Measurements from ENCODE around the gene GPALPP1.
"Not testable (repeated sequence)": the region's sequence is repeated elsewhere in the genome, so short reads cannot be mapped to it uniquely, and the experiment has no call there.

The GPALPP1 gene

DNA sequence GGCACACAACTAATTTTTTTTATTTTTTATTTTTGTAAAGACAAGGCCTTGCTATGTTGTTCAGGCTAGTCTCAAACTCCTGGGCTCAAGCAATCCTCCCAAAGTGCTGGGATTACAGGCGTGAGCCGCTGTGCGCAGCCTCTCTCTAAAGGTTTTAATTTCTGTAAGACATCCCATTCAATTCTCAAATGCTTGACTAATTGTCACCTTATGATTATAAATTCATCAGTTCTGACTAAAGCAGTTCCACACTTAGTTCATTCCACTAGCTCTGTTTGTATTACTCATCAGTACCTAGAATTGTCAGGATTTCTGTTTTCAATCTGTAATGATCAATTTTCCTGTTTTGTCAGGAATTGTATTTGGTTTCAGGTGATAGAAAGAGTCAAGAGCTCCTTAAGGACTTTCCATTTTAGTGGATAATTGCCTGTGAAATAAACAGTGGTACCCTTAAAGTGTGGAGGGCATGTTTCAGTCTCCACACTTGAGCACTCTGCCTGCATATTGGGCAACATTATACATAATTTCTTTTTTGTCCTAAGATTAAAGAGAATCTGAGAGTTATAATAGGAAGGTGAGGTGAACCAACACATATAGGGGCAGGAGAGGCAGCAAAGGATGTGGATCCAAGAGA, 27.6 kb downstream of the GPALPP1 start:
- H3K4me3 ChIP-seq (ENCODE audit: low read length): no peak overlapping the region
- H3K27ac ChIP-seq (ENCODE audit: low read depth, low read length): no peak overlapping the region
- no peaks in the 10 kb centered on the region for H3K4me1 ChIP-seq (ENCODE audit: control insufficient read depth, insufficient read depth, low read length)
- H3K9ac ChIP-seq (ENCODE audit: low read length): no peak overlapping the region
- H3K36me3 ChIP-seq (ENCODE audit: control insufficient read depth, insufficient read depth, low read length): peaks cover 8% of the 10 kb centered on the region
- H3K27me3 ChIP-seq (ENCODE audit: control insufficient read depth, insufficient read depth, low read length): no peaks in the 10 kb centered on the region

DNA sequence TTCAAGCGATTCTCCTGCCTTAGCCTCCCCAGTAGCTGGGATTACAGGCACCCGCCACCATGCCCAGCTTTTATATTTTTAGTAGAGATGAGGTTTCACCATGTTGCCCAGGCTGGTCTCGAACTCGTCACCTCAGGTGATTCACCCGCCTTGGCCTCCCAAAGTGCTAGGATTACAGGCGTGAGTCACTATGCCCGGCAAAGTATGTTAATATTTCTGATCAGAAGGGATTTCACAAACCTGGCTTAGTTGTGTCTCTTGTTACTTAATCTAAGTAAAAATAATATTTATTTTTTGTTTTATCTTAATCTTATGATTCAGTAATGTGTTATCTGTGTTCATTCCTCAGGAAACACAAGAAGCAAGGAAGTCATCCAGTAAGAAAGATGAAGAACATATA, 30.6 kb downstream of the GPALPP1 start:
- H3K36me3 ChIP-seq (ENCODE audit: control insufficient read depth, insufficient read depth, low read length): not testable (repeated sequence)

DNA sequence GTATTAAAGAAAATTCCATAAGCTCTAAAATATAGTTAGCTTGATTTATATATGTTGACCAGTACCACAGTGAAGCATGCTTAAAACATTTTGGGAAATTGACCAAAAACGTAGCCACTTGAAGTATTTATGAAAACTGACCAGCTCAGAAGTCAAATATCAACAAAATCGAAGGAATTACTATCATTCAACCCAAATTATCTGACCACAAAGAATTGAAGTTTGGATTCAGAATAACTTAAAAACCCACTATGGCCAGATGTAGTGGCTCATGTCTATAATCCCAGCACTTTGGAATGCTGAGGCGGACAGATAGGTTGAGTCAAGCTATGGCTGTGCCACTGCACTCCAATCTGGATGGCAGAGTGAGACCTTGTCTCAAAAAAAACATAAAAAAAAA, 31.9 kb downstream of the GPALPP1 start:
- Histone ChIP-seq H3K9ac (ENCODE audit: low read length) (no peak overlapping the region), H3K36me3 (ENCODE audit: control insufficient read depth, insufficient read depth, low read length) (peaks cover 4% of the 10 kb centered on the region), H3K27me3 (ENCODE audit: control insufficient read depth, insufficient read depth, low read length) (no peaks in the 10 kb centered on the region), H3K27ac (ENCODE audit: low read depth, low read length) (no peak overlapping the region), H3K4me3 (ENCODE audit: low read length) (no peak overlapping the region), H3K4me1 (ENCODE audit: control insufficient read depth, insufficient read depth, low read length) (no peaks in the 10 kb centered on the region)

More for the DNA sequence above, 30.6 kb downstream of the GPALPP1 start:
- not testable (repeated sequence) for H3K4me1 ChIP-seq (ENCODE audit: control insufficient read depth, insufficient read depth, low read length); H3K27ac ChIP-seq (ENCODE audit: low read depth, low read length); H3K9ac ChIP-seq (ENCODE audit: low read length); H3K4me3 ChIP-seq (ENCODE audit: low read length); H3K27me3 ChIP-seq (ENCODE audit: control insufficient read depth, insufficient read depth, low read length)

DNA sequence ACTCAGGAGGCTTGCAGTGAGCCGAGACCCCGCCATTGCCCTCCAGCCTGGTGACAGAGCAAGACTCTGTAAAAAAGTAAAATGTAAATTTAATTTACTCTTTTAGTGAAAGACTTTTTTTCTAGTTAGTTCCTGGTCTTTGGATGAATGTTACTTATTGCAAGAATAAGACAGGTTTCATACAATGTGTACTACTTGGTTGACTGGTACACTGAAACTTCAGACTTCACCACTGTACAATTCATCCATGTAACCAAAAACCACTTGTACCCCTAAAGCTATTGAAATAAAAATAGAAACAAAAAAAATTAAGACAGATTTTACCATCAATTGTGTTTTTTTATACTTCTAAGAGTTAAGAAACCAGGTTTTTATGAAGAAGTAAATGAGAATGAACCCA, 35.5 kb downstream of the GPALPP1 start:
- Histone ChIP-seq H3K4me3 (ENCODE audit: low read length) (no peak overlapping the region), H3K9ac (ENCODE audit: low read length) (no peak overlapping the region), H3K27ac (ENCODE audit: low read depth, low read length) (no peak overlapping the region), H3K27me3 (ENCODE audit: control insufficient read depth, insufficient read depth, low read length) (no peaks in the 10 kb centered on the region), H3K4me1 (ENCODE audit: control insufficient read depth, insufficient read depth, low read length) (no peaks in the 10 kb centered on the region), H3K36me3 (ENCODE audit: control insufficient read depth, insufficient read depth, low read length) (peaks cover 6% of the 10 kb centered on the region)

DNA sequence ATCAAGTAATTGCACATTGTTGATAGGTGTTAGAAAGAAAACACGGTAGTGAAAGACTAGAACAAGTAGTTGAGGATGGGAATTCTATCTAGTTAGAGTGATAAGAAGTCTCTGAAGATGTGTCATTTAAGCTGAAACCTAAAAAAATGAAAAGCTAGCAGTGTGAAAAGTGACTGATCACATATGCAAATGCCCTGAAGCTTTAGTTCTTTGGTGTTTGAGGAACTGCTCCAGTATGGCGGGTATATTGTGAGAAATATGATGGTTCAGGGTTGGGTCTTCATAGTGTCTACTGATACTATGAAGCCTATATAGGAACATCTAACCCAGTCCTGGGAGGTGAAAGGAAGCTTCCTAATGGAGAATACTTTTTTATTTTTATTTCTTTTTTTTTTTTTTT, 45.0 kb downstream of the GPALPP1 start:
- Histone ChIP-seq H3K27me3 (ENCODE audit: control insufficient read depth, insufficient read depth, low read length) (no peaks in the 10 kb centered on the region), H3K36me3 (ENCODE audit: control insufficient read depth, insufficient read depth, low read length) (no peaks in the 10 kb centered on the region), H3K4me3 (ENCODE audit: low read length) (no peak overlapping the region)

DNA sequence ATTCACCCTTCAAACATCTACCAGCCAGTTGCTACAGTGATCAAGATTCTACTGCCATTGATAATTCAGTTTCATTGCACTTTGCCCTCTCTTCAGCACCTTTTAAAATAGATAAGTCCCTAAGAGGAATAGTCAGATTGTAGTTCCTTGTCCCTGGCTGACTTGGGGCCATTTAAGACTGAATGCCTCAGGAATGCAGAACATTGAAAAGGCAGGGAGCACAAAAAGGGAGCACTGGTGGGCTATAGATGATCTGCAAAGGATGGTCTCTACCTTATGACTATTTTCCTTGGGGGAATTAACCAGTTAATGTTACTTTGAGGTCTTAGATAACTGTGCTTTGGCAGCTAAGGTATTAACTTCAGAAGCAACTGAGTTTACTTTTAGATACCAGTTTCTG, 46.9 kb downstream of the GPALPP1 start:
- H3K27me3 ChIP-seq (ENCODE audit: control insufficient read depth, insufficient read depth, low read length): no peaks in the 10 kb centered on the region
- H3K27ac ChIP-seq (ENCODE audit: low read depth, low read length): no peak overlapping the region
- H3K9ac ChIP-seq (ENCODE audit: low read length): no peak overlapping the region
- no peaks in the 10 kb centered on the region for H3K4me1 ChIP-seq (ENCODE audit: control insufficient read depth, insufficient read depth, low read length)
- H3K4me3 ChIP-seq (ENCODE audit: low read length): no peak overlapping the region
- no peaks in the 10 kb centered on the region for H3K36me3 ChIP-seq (ENCODE audit: control insufficient read depth, insufficient read depth, low read length)

More for the DNA sequence above, 45.0 kb downstream of the GPALPP1 start:
- Histone ChIP-seq H3K27ac (ENCODE audit: low read depth, low read length) (no peak overlapping the region), H3K9ac (ENCODE audit: low read length) (no peak overlapping the region), H3K4me1 (ENCODE audit: control insufficient read depth, insufficient read depth, low read length) (no peaks in the 10 kb centered on the region)

DNA sequence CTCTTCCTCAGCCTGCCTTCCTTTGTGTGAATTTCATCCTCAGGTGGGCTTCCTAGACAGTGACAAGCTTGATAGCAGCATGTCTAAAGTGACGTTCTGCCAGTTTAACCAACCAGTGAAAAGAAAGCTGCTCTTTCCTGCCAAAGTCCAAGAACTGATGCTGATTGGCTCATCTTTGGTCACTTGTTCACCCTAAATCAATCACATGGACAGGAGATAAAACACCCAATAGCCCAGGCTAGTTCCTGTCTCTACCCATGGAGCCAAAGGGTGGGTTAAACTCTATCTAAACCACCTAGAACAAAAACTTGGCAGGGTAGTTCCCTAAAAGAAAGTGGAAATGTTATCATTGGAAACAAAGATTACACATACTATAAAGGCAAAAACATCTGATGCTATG, 50.8 kb downstream of the GPALPP1 start:
- H3K27me3 ChIP-seq (ENCODE audit: control insufficient read depth, insufficient read depth, low read length): no peaks in the 10 kb centered on the region
- H3K27ac ChIP-seq (ENCODE audit: low read depth, low read length): no peak overlapping the region
- H3K9ac ChIP-seq (ENCODE audit: low read length): no peak overlapping the region
- no peaks in the 10 kb centered on the region for H3K4me1 ChIP-seq (ENCODE audit: control insufficient read depth, insufficient read depth, low read length)
- no peak overlapping the region for H3K4me3 ChIP-seq (ENCODE audit: low read length)
- H3K36me3 ChIP-seq (ENCODE audit: control insufficient read depth, insufficient read depth, low read length): no peaks in the 10 kb centered on the region

DNA sequence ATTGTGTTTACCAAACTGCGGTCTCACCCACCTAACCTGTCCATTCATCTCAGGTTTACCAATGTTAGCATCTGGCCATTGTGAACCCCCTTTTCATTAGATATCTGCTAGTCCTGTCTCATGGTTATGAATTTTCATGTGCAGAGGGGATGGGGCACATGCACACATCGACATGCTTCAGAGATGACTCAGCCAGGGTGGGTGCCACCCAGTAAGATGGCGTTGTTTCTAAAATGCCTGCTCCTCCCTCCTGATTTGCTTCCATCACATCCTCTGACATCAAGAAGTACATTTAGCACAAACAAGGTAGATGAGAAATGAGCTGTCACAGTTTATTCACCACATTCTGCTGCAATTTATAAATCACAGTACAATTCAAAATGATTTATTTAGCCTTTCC, 51.3 kb downstream of the GPALPP1 start:
- Histone ChIP-seq H3K4me3 (ENCODE audit: low read length) (no peak overlapping the region), H3K36me3 (ENCODE audit: control insufficient read depth, insufficient read depth, low read length) (no peaks in the 10 kb centered on the region), H3K9ac (ENCODE audit: low read length) (no peak overlapping the region), H3K4me1 (ENCODE audit: control insufficient read depth, insufficient read depth, low read length) (no peaks in the 10 kb centered on the region), H3K27ac (ENCODE audit: low read depth, low read length) (no peak overlapping the region), H3K27me3 (ENCODE audit: control insufficient read depth, insufficient read depth, low read length) (no peaks in the 10 kb centered on the region)

DNA sequence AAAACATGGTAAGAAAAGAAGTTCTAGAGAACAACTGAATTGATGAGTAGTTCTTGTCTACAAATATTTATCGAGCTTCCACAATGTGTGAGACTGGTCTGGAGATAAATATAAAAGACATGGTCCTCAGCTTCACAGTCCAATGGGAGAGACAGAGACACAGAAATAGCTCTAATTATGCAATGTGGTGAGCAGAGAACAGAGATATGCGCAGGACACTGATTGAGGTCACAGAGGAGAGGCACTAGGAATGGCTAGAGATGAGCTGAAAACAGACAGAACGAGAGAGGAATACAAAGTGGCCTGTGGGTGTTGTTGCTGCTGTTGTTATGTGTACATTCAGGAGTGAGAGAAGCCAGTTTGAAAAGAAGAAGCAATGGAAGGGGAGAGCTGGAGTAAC, 53.2 kb downstream of the GPALPP1 start:
- Histone ChIP-seq H3K4me3 (ENCODE audit: low read length) (no peak overlapping the region), H3K9ac (ENCODE audit: low read length) (no peak overlapping the region), H3K36me3 (ENCODE audit: control insufficient read depth, insufficient read depth, low read length) (no peaks in the 10 kb centered on the region), H3K4me1 (ENCODE audit: control insufficient read depth, insufficient read depth, low read length) (no peaks in the 10 kb centered on the region), H3K27ac (ENCODE audit: low read depth, low read length) (no peak overlapping the region), H3K27me3 (ENCODE audit: control insufficient read depth, insufficient read depth, low read length) (no peaks in the 10 kb centered on the region)

DNA sequence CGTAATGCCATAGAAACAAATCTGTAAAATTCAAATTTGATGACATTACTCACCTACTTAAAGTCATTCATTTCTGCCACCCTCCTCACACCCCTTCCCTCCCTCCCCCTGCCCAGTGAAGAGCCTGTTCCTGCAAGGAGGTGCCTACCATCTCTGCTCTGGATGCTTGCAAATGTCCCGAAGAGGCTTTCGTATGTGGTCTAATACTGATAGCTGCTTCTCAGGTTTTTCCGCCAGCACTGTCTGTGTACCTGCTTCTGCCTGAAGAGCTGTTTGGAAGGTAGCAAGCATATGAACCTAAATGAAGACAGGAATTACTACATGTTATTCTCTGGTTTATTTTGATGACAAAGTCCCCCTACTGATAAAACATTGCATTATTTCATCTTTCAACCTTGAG, 57.1 kb downstream of the GPALPP1 start:
- H3K27me3 ChIP-seq (ENCODE audit: control insufficient read depth, insufficient read depth, low read length): peaks cover 1% of the 10 kb centered on the region
- no peak overlapping the region for H3K9ac ChIP-seq (ENCODE audit: low read length)
- no peaks in the 10 kb centered on the region for H3K36me3 ChIP-seq (ENCODE audit: control insufficient read depth, insufficient read depth, low read length)
- no peaks in the 10 kb centered on the region for H3K4me1 ChIP-seq (ENCODE audit: control insufficient read depth, insufficient read depth, low read length)
- no peak overlapping the region for H3K27ac ChIP-seq (ENCODE audit: low read depth, low read length)
- peak overlapping the region; percentile 68 for H3K4me3 ChIP-seq (ENCODE audit: low read length)

DNA sequence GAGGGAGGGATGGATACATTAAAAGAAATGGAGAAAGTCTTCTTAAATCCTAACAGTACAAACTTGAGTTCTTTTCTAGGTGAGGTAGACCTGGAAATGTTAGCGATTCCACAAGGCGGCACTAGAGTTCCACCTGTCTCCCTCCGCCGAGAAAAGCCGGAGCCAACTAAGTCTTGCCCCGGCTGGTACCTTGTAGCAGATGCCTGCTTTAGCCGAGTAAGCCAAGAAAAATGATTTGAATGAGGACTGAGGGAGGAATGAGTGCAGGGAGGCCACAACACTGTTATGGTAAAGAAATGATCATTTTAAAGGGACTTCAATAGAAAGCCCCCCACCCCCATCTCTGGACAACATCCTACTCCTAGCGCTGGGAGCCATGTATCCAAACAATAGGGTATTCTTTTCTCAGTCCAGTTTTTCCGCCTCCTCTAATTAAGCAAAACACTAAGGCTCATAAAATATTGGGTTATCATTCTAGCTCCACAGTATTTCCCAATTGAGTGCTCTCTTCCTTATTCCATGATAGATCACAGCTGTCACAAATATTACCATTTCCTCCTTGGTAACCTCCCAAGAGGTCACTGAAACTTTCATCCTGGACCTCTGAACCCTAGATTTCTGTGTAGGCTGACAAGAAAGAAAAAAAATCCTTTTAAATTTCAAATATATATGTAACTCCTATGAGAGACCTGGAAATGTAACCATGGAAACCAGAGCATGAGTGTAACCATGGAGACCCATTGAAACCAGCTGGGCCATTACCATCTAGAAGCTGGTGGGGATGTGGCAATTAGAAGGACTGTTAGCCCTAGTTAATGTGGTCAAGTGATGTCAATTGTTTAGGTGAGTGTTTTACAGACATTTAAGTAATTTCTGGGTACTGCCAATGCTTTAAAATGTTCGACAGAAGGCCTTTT, 58.3 kb downstream of the GPALPP1 start:
- H3K4me1 ChIP-seq (ENCODE audit: control insufficient read depth, insufficient read depth, low read length): no peaks in the 10 kb centered on the region
- H3K27me3 ChIP-seq (ENCODE audit: control insufficient read depth, insufficient read depth, low read length): peaks cover 1% of the 10 kb centered on the region
- no peaks in the 10 kb centered on the region for H3K36me3 ChIP-seq (ENCODE audit: control insufficient read depth, insufficient read depth, low read length)
- H3K27ac ChIP-seq (ENCODE audit: low read depth, low read length): no peak overlapping the region
- H3K9ac ChIP-seq (ENCODE audit: low read length): no peak overlapping the region
- peak overlapping the region; percentile 68 for H3K4me3 ChIP-seq (ENCODE audit: low read length)

DNA sequence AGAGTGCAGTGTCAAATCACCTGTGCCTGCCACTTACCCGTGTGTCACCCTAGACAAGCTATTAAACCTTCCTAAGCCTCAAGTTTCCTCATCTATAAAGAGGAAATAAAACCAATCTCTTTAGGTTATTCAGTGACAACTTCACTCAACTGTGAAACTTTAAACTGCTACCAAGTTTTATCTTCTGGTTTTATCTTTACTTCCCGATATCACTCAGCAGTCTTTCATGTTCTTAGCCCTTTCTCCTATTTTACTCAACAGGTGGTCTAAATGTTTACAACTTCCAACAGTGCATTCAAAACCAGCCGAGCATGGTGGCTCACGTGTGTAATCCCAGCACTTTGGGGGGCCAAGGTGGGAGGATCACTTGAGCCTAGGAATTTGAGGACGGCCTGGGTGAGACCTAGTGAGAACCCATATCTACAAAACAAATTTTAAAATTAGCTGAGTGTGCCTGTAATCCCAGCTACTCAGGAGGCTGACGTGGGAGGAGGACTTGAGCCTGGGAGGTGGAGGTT, 59.6 kb downstream of the GPALPP1 start:
- Histone ChIP-seq H3K27ac (ENCODE audit: low read depth, low read length) (no peak overlapping the region), H3K9ac (ENCODE audit: low read length) (no peak overlapping the region), H3K4me3 (ENCODE audit: low read length) (no peak overlapping the region), H3K27me3 (ENCODE audit: control insufficient read depth, insufficient read depth, low read length) (peaks cover 1% of the 10 kb centered on the region), H3K36me3 (ENCODE audit: control insufficient read depth, insufficient read depth, low read length) (no peaks in the 10 kb centered on the region), H3K4me1 (ENCODE audit: control insufficient read depth, insufficient read depth, low read length) (no peaks in the 10 kb centered on the region)
